Neural cell (in vitro differentiated cells): ENCODE data around the gene KMT2D.

Source experiments
- CTCF ChIP-seq: fragments of 450-650 bp; IDR thresholded peaks from 2 replicates; pipeline ENCODE4 v1.5.1; 2014; ENCODE audit warnings: antibody characterized with exemption, mild to moderate bottlenecking, moderate library complexity; ENCODE audit not compliant: poor library complexity, severe bottlenecking
- EZH2 ChIP-seq: fragments of 200-600, 300-800 bp; shearing (Covaris generic), sonication (generic); IDR thresholded peaks from 2 replicates; pipeline ENCODE4 v1.6.1; 2014; ENCODE audit warnings: antibody characterized with exemption, low read length, borderline replicate concordance, mild to moderate bottlenecking; ENCODE audit not compliant: insufficient read depth, poor library complexity, severe bottlenecking
- RAD21 ChIP-seq: fragments of 450-650 bp; conservative IDR thresholded peaks from 2 replicates; pipeline ENCODE4 v1.6.1; 2014; ENCODE audit warnings: antibody characterized with exemption, mild to moderate bottlenecking, moderate library complexity

- TF ChIP-seq EZH2: no peak
- no peak for TF ChIP-seq CTCF
- TF ChIP-seq RAD21: no peak
Measured at GRCh38 chr12:49052451-49053208, 8.0 kb downstream of the KMT2D start.
